Psoas muscle (tissue), 8 donors: Measurements from ENCODE around the gene GAN. TPM values are rescaled to one million over a fixed set of nuclear protein-coding genes. Genes with fewer than 3 reads are reported as not detected.

Experiments used
- ATAC-seq, 4 donors: fragments of 200-7000 bp; cut with Tn5 transposase; one replicate each; pipeline ENCODE4 v1.9.1; 2020; ENCODE audit warnings: moderate library complexity in 3 of 4, mild to moderate bottlenecking in 2 of 4
- DNase-seq, 2 donors: peaks; one replicate each; pipeline ENCODE4 v3.0.0-alpha.2; 2020
- H3K27ac ChIP-seq: fragments of 200-600 bp; one replicate; pipeline ENCODE4 v1.8.0; 2022
- H3K27me3 ChIP-seq, 3 donors: fragments of 200-600 bp in 1 of 3; one replicate each; pipeline versions ENCODE4 v1.6.1 to v1.8.0; 2013 to 2022; ENCODE audit warnings: low read length in 2 of 3, mild to moderate bottlenecking in 2 of 3, moderate library complexity in 1 of 3; ENCODE audit not compliant: insufficient read depth in 3 of 3
- H3K36me3 ChIP-seq, 2 donors: fragments of 200-600 bp in 1 of 2; one replicate each; pipeline versions ENCODE4 v1.6.1 to v1.8.0; 2013 to 2022; ENCODE audit warnings: low read depth in 1 of 2, mild to moderate bottlenecking in 1 of 2, moderate library complexity in 1 of 2; ENCODE audit not compliant: insufficient read depth in 1 of 2
- H3K4me1 ChIP-seq: fragments of 200-600 bp; one replicate; pipeline ENCODE4 v1.8.0; 2022
- H3K4me3 ChIP-seq: fragments of 200-600 bp; one replicate; pipeline ENCODE4 v1.8.0; 2022; ENCODE audit warnings: mild to moderate bottlenecking
- H3K9me3 ChIP-seq: fragments of 200-600 bp; one replicate; pipeline ENCODE4 v1.8.0; 2022
- CTCF ChIP-seq: fragments of 200-600 bp; IDR thresholded peaks from one replicate; pipeline ENCODE4 v1.8.0; 2022; ENCODE audit warnings: antibody characterized with exemption
- WGBS, 3 donors: extraction: QIAGEN DNeasy Blood & Tissue Kit; methylation state at CpG; one replicate each; pipeline versions ENCODE4 v1.1.6 to v1.1.7; 2013; 5-methylcytosine and 5-hydroxymethylcytosine counted together
- intact Hi-C, 2 donors: fragments of 100-400 bp; cut with DNase I; formaldehyde crosslinking; loops; one replicate each; pipeline versions ENCODE4 v1.11.0 to v1.14.2; 2022
- polyA plus RNA-seq, 3 donors: library from polyadenylated mRNA; stranded (reverse); fragments of 200-250 nt; gene quantifications; one replicate each; pipeline ENCODE4 v1.2.3, GENCODE V29; 2013
- total RNA-seq, 4 donors: library from RNA; stranded (reverse); fragmentation: NEBNext Ultra II Directional in 2 of 4; extraction: Animal tissue kit (Norgen Biotek cat#: 25700) in 2 of 4; gene quantifications; one replicate each; pipeline versions ENCODE4 v1.2.1 to v1.2.4, GENCODE V29; 2021 to 2023
- donor health status: healthy with polysubstance abuse.
- donor health status: DM: no; HTN: no; CAD: no; lungs with moderate emphysema.
- donor health status: Bipolar disorder and iron deficiency.
- donor health status: healthy.
- donor health status: DM: yes; HTN: yes; CAD: no.
- donor health status: DM: no; HTN: no; CAD: no.
- donor health status: DM: no; HTN: no; CAD: no.
- donor health status: DM: yes; HTN: yes; CAD: no.

GAN gene
- total and polyA plus RNA-seq, 7 donors = 1.0 to 8.3 (median 5.5) TPM

GRCh38 chr16:81435567-81435966, 120.8 kb downstream of the GAN start:
- no peaks in the 10 kb centered on the region for H3K4me1 ChIP-seq
- ATAC-seq (no peak), DNase-seq (no peak)
- H3K27me3 ChIP-seq = peaks cover 0 to 17% (median 0%) of the 10 kb centered on the region in 3 donors
- no peaks in the 10 kb centered on the region for H3K36me3 ChIP-seq
- no peaks in the 10 kb centered on the region for H3K9me3 ChIP-seq
- no peak overlapping the region for H3K4me3 ChIP-seq
- TF ChIP-seq CTCF = no peak
- WGBS, 3 donors = 95 to 100% (median 98%) methylated on average over 2 of the region's 2 CpGs
- intact Hi-C loops = no loop called here
- H3K27ac ChIP-seq = no peak overlapping the region

- ATAC-seq = no peak
- 89 to 92% (median 90%) methylated on average over 6 of the region's 6 CpGs for WGBS, 3 donors
- DNase-seq = no peak
- H3K27me3 ChIP-seq = peaks cover 0 to 17% (median 0%) of the 10 kb centered on the region in 3 donors
- TF ChIP-seq CTCF = no peak
- H3K4me3 ChIP-seq = no peak overlapping the region
- no peaks in the 10 kb centered on the region for H3K4me1 ChIP-seq
- no peaks in the 10 kb centered on the region for H3K9me3 ChIP-seq
- no peaks in the 10 kb centered on the region for H3K36me3 ChIP-seq
- H3K27ac ChIP-seq = no peak overlapping the region
- intact Hi-C loops = no loop called here
Measured at GRCh38 chr16:81436386-81436785, 121.6 kb downstream of the GAN start.

GRCh38 chr16:81437865-81438264, 123.1 kb downstream of the GAN start:
- intact Hi-C loops = no loop called here
- Histone ChIP-seq H3K9me3 (no peaks in the 10 kb centered on the region), H3K27me3 (peaks cover 0 to 17% (median 0%) of the 10 kb centered on the region in 3 donors), H3K4me3 (no peak overlapping the region), H3K27ac (no peak overlapping the region), H3K4me1 (no peaks in the 10 kb centered on the region), H3K36me3 (no peaks in the 10 kb centered on the region)
- no peak for DNase-seq
- WGBS, 3 donors = 56 to 65% (median 58%) methylated on average over 10 of the region's 10 CpGs
- no peak for ATAC-seq
- TF ChIP-seq CTCF = no peak

Other genes starting within 250 kb of the GAN start
- under 1 TPM; 0.27 to 0.63 (median 0.46) TPM for gene C16orf46, start 237.7 kb upstream of the GAN start, total RNA-seq
- 1 to 10 TPM in 1 of 3 donors, under 1 TPM in 2; 0.06 to 1.3 (median 0.85) TPM for gene C16orf46, start 237.7 kb upstream of the GAN start, polyA plus RNA-seq
- gene GCSH, start 218.6 kb upstream of the GAN start, total RNA-seq = 10 to 100 TPM; 29.1 to 51.5 (median 39.1) TPM
- gene GCSH, start 218.6 kb upstream of the GAN start, polyA plus RNA-seq = 10 to 100 TPM; 37.8 to 51.4 (median 48.9) TPM
- not detected for gene BCO1, start 76.3 kb upstream of the GAN start, total RNA-seq
- under 1 TPM in 2 of 3 donors, not detected in 1; 0.10 TPM for gene BCO1, start 76.3 kb upstream of the GAN start, polyA plus RNA-seq
- gene CMIP, start 129.8 kb downstream of the GAN start, total RNA-seq = 1 to 10 TPM; 4.1 to 8.9 (median 7.8) TPM
- 1 to 10 TPM; 1.4 to 3.3 (median 2.5) TPM for gene CMIP, start 129.8 kb downstream of the GAN start, polyA plus RNA-seq